Measurements from ENCODE around the gene ZNF536.

The ZNF536 gene

GRCh38 chr19:30598688-30599087 is 226.5 kb downstream of the ZNF536 start:
- no peak overlapping the region for H3K4me3 ChIP-seq
- H3K4me1 ChIP-seq = no peaks in the 10 kb centered on the region
- TF ChIP-seq CTCF (IDR thresholded peaks at IDR 0.05) = no peak
- no peak for DNase-seq
- intact Hi-C loops (cut with DNase I; ENCODE audit: low total_unique reads) = no loop called here
- H3K27ac ChIP-seq = no peak overlapping the region
- no peaks in the 10 kb centered on the region for H3K36me3 ChIP-seq
- H3K27me3 ChIP-seq = no peaks in the 10 kb centered on the region
- H3K9me3 ChIP-seq = no peaks in the 10 kb centered on the region

DNA sequence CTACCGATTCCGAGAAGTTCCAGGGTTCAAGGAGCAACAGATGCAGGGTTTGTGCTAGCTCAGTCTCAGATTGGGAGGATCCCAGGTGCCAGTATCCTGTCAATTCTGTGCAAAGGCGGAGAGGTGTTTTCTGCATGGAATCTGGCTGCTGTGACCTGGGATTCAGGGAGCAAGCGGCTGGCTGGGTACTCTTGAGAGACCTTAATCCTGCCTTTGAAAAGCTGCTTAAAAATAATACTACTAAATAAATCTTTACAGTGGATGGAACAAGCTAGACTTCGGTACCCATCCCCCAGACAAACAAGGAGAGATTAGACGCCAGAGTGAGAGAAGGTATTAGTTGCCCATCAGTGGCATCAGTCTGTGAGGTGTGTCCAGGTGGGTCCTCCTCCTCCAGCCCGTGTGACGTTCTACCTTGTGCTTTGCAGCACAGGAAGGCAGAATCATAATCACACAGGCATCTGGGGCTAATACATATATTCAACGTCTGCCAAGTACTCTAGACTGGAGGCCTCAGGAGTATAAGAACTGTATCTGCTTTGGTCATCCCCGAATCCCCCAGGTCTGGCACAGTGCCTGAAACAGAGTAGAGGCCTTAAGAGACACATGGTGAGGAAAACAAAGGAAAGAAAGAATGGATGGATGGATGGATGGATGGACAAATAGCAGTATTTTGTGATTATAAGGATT is 230.6 kb downstream of the ZNF536 start:
- TF ChIP-seq CTCF (IDR thresholded peaks at IDR 0.05) = no peak
- Histone ChIP-seq H3K9me3 (no peaks in the 10 kb centered on the region), H3K36me3 (no peaks in the 10 kb centered on the region), H3K4me3 (no peak overlapping the region), H3K27me3 (no peaks in the 10 kb centered on the region), H3K27ac (no peak overlapping the region), H3K4me1 (no peaks in the 10 kb centered on the region)
- DNase-seq = no peak
- intact Hi-C loops (cut with DNase I; ENCODE audit: low total_unique reads) = no loop called here

DNA sequence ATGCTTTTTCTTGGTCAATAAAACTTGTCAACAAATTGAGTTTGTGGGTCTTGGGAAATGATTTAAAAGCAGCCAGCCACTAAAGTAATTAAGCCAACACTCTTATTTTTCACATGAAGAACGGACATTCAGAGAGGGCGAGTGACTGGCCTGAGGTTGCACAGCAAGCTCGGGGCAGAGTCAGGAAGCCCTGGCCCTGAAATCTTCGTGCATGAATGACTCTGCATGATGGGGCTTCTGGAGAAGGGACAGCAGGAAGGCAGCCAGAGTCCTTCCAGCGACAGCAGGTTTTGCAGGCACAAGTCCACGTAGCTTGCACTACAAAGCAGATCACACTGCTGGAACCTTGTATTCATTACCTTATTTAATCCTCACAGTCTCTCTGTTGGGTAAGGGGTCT is 232.5 kb downstream of the ZNF536 start:
- H3K4me1 ChIP-seq = no peaks in the 10 kb centered on the region
- no peak overlapping the region for H3K27ac ChIP-seq
- intact Hi-C loops (cut with DNase I; ENCODE audit: low total_unique reads) = no loop called here
- no peaks in the 10 kb centered on the region for H3K9me3 ChIP-seq
- H3K4me3 ChIP-seq = no peak overlapping the region
- no peak for TF ChIP-seq CTCF (IDR thresholded peaks at IDR 0.05)
- no peaks in the 10 kb centered on the region for H3K27me3 ChIP-seq
- H3K36me3 ChIP-seq = no peaks in the 10 kb centered on the region
- DNase-seq = no peak

DNA sequence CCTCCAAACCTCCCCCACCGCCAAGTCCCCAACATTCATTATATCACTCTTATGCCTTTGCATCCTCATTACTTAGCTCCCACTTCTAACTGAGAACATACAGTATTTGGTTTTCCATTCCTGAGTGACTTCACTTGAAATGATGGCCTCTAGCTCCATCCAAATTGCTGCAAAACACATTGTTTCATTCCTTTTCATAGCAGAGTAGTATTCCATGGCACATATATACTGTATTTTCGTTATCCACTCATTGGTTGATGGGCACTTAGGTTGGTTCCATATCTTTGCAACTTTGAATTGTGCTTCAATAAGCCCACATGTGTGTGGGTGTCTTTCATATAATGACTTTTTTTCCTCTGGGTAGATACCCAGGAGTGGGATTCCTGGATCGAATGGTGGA is 233.1 kb downstream of the ZNF536 start:
- Histone ChIP-seq H3K9me3 (no peaks in the 10 kb centered on the region), H3K27me3 (no peaks in the 10 kb centered on the region), H3K36me3 (no peaks in the 10 kb centered on the region), H3K4me3 (no peak overlapping the region), H3K27ac (no peak overlapping the region), H3K4me1 (no peaks in the 10 kb centered on the region)
- DNase-seq = no peak
- intact Hi-C loops (cut with DNase I; ENCODE audit: low total_unique reads) = no loop called here
- TF ChIP-seq CTCF (IDR thresholded peaks at IDR 0.05) = no peak

- Histone ChIP-seq H3K9me3 (no peaks in the 10 kb centered on the region), H3K27ac (no peak overlapping the region), H3K4me1 (no peaks in the 10 kb centered on the region), H3K4me3 (no peak overlapping the region), H3K27me3 (no peaks in the 10 kb centered on the region), H3K36me3 (no peaks in the 10 kb centered on the region)
- no peak for TF ChIP-seq CTCF (IDR thresholded peaks at IDR 0.05)
- intact Hi-C loops (cut with DNase I; ENCODE audit: low total_unique reads) = no loop called here
- DNase-seq = no peak
Observed at GRCh38 chr19:30606114-30607050, 234.2 kb downstream of the ZNF536 start.

All from tibial artery (tissue), 4 donors.